ENCODE results near the gene UTY.

DNA sequence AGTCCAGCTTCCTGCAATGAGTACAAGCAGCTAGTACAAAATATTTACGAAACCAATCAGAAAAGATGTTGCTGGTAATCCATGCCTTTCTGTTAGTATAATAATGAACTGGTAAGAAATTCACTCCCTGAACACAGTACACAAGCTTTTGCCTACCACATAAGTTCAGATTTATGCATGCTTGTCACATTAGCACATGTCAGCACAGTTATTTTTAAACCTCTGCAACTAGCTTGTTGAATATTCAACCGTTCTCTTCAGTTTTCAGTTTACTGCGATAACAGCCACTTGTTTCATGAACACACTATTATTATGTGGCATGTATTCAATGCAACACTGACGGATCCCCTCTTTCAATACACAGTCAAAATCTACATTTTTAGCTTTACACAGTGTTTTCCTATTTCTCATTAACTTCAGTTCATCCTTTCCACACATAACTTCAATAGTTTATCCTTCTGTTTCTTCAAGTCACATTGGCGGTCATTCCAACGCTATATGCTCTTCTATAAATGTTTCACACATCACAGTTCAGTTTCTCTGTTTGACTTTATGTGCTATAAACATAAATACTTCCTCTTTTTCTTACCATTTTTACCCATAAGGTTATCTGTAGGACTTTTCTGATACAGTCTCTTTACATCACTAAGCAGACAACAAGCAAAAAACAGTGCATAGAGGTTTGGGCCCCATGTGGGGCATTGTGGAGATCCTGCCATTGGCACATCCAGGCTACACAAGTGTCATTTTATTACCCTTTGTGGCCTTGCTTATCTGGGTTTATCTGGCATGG lies 62.8 kb downstream of the UTY start:
- TF ChIP-seq, protein P1, sequence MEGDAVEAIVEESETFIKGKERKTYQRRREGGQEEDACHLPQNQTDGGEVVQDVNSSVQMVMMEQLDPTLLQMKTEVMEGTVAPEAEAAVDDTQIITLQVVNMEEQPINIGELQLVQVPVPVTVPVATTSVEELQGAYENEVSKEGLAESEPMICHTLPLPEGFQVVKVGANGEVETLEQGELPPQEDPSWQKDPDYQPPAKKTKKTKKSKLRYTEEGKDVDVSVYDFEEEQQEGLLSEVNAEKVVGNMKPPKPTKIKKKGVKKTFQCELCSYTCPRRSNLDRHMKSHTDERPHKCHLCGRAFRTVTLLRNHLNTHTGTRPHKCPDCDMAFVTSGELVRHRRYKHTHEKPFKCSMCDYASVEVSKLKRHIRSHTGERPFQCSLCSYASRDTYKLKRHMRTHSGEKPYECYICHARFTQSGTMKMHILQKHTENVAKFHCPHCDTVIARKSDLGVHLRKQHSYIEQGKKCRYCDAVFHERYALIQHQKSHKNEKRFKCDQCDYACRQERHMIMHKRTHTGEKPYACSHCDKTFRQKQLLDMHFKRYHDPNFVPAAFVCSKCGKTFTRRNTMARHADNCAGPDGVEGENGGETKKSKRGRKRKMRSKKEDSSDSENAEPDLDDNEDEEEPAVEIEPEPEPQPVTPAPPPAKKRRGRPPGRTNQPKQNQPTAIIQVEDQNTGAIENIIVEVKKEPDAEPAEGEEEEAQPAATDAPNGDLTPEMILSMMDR (IDR thresholded peaks at IDR 0.05) = no peak
- no peak for TF ChIP-seq POLR2A (IDR thresholded peaks at IDR 0.05)
